A673 (cell line): ENCODE results near the gene ZNF429.

ENCODE experiments used
- EZH2 ChIP-seq: fragments of 200-600 bp; sonication (generic); IDR thresholded peaks from 2 replicates; pipeline ENCODE4 v1.6.1; 2017; ENCODE audit warnings: borderline replicate concordance, low read depth, mild to moderate bottlenecking, mixed read lengths, antibody characterized with exemption, low read length; ENCODE audit not compliant: poor library complexity, severe bottlenecking
- TF ChIP-seq, protein P1 (sequence below): fragments of 300-800, 200-600 bp; sonication (generic); conservative IDR thresholded peaks from 2 replicates; pipeline ENCODE4 v1.5.1; 2017; ENCODE audit warnings: low read depth, mild to moderate bottlenecking, antibody characterized with exemption, low read length, moderate library complexity, mixed read lengths

GRCh38 chr19:21584537-21584936, 79.1 kb downstream of the ZNF429 start:
- TF ChIP-seq, protein P1, sequence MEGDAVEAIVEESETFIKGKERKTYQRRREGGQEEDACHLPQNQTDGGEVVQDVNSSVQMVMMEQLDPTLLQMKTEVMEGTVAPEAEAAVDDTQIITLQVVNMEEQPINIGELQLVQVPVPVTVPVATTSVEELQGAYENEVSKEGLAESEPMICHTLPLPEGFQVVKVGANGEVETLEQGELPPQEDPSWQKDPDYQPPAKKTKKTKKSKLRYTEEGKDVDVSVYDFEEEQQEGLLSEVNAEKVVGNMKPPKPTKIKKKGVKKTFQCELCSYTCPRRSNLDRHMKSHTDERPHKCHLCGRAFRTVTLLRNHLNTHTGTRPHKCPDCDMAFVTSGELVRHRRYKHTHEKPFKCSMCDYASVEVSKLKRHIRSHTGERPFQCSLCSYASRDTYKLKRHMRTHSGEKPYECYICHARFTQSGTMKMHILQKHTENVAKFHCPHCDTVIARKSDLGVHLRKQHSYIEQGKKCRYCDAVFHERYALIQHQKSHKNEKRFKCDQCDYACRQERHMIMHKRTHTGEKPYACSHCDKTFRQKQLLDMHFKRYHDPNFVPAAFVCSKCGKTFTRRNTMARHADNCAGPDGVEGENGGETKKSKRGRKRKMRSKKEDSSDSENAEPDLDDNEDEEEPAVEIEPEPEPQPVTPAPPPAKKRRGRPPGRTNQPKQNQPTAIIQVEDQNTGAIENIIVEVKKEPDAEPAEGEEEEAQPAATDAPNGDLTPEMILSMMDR = no peak
- TF ChIP-seq EZH2 = no peak
